Breast epithelium (tissue), 3 donors: ENCODE results near the gene PDE4C.

Experiments used
- POLR2A ChIP-seq: fragments of 450-650 bp; IDR thresholded peaks from one replicate; pipeline ENCODE4 v1.6.1; 2016; ENCODE audit warnings: antibody characterized with exemption, mild to moderate bottlenecking, moderate library complexity
- TF ChIP-seq, protein P1 (sequence below), 3 donors: fragments of 450-650 bp; IDR thresholded peaks; one replicate each; pipeline ENCODE4 v1.5.1; 2016 to 2017; ENCODE audit warnings: antibody characterized with exemption in 3 of 3, mild to moderate bottlenecking in 3 of 3, moderate library complexity in 3 of 3

DNA sequence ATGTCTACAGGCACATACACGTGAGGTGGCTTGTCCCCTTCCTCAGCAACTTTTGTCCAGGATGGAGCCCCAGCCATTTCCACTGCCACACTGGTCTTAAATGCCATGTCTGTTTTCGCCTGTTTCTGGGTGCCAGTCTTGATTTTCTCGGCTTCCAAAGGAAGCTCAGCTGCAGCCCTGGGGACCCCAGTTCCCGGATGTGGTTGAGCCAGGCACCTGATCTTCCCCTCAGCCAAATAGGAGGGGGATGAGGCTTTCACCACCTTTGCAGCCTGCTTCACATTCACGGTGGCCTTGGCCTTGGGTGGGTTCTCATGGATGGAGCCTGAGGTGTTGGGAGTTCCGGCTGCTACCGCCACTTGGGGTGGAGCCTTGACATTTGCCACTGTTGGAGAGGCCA lies 39.3 kb upstream of the PDE4C start:
- TF ChIP-seq, protein P1, sequence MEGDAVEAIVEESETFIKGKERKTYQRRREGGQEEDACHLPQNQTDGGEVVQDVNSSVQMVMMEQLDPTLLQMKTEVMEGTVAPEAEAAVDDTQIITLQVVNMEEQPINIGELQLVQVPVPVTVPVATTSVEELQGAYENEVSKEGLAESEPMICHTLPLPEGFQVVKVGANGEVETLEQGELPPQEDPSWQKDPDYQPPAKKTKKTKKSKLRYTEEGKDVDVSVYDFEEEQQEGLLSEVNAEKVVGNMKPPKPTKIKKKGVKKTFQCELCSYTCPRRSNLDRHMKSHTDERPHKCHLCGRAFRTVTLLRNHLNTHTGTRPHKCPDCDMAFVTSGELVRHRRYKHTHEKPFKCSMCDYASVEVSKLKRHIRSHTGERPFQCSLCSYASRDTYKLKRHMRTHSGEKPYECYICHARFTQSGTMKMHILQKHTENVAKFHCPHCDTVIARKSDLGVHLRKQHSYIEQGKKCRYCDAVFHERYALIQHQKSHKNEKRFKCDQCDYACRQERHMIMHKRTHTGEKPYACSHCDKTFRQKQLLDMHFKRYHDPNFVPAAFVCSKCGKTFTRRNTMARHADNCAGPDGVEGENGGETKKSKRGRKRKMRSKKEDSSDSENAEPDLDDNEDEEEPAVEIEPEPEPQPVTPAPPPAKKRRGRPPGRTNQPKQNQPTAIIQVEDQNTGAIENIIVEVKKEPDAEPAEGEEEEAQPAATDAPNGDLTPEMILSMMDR (IDR thresholded peaks at IDR 0.05): no peak
- no peak for TF ChIP-seq POLR2A
